H9 (cell line): ENCODE results near the gene TAF4B. TPM values are rescaled to one million over a fixed set of nuclear protein-coding genes. Genes with fewer than 3 reads are reported as not detected.

ENCODE experiments used
- DNase-seq: peaks from one replicate; pipeline ENCODE4 v3.0.0-alpha.2; 2017
- H2AFZ ChIP-seq: one replicate; pipeline ENCODE4 v1.6.1; 2013; ENCODE audit warnings: mild to moderate bottlenecking, low read length, control low read depth, moderate library complexity
- H2AK5ac ChIP-seq: 2 replicates; pipeline ENCODE4 v1.6.1; 2013; ENCODE audit warnings: low read length, control low read depth, mixed read lengths; ENCODE audit not compliant: insufficient read length
- H2BK120ac ChIP-seq: one replicate; pipeline ENCODE4 v1.6.1; 2013; ENCODE audit warnings: low read depth, mild to moderate bottlenecking, low read length, control low read depth, inconsistent platforms; ENCODE audit not compliant: poor library complexity, severe bottlenecking
- H2BK12ac ChIP-seq: 2 replicates; pipeline ENCODE4 v1.6.1; 2013; ENCODE audit warnings: low read length, control low read depth, mixed read lengths, low read depth; ENCODE audit not compliant: insufficient read length
- H2BK15ac ChIP-seq: 2 replicates; pipeline ENCODE4 v1.6.1; 2013; ENCODE audit warnings: low read depth, low read length, control low read depth
- H2BK20ac ChIP-seq: one replicate; pipeline ENCODE4 v1.6.1; 2013; ENCODE audit warnings: low read depth, mild to moderate bottlenecking, low read length, control low read depth, inconsistent platforms; ENCODE audit not compliant: poor library complexity, severe bottlenecking
- H2BK5ac ChIP-seq: 2 replicates; pipeline ENCODE4 v1.6.1; 2013; ENCODE audit warnings: low read length, control low read depth, mixed read lengths; ENCODE audit not compliant: insufficient read length
- H3K14ac ChIP-seq: 2 replicates; pipeline ENCODE4 v1.6.1; 2013; ENCODE audit warnings: low read length, control low read depth; ENCODE audit not compliant: insufficient read depth
- H3K18ac ChIP-seq: 2 replicates; pipeline ENCODE4 v1.6.1; 2013; ENCODE audit warnings: low read depth, mild to moderate bottlenecking, mixed read lengths, low read length, control low read depth; ENCODE audit not compliant: insufficient read length
- H3K23ac ChIP-seq: 2 replicates; pipeline ENCODE4 v1.6.1; 2013; ENCODE audit warnings: low read length, control low read depth, mixed read lengths, low read depth; ENCODE audit not compliant: insufficient read length
- H3K23me2 ChIP-seq: 2 replicates; pipeline ENCODE4 v1.6.1; 2013; ENCODE audit warnings: low read depth, mild to moderate bottlenecking, mixed read lengths, low read length, control low read depth; ENCODE audit not compliant: insufficient read length, poor library complexity, severe bottlenecking
- H3K27ac ChIP-seq: 2 replicates; pipeline ENCODE4 v1.5.1; 2013; ENCODE audit warnings: low read length, control low read depth, mixed read lengths, low read depth; ENCODE audit not compliant: insufficient read length
- H3K27me3 ChIP-seq: 2 replicates; pipeline ENCODE4 v1.6.1; 2013; ENCODE audit warnings: low read length, control low read depth, inconsistent platforms; ENCODE audit not compliant: insufficient read depth
- H3K4ac ChIP-seq: 2 replicates; pipeline ENCODE4 v1.6.1; 2013; ENCODE audit warnings: low read depth, mild to moderate bottlenecking, control low read depth, inconsistent platforms, low read length, moderate library complexity
- H3K4me1 ChIP-seq: 2 replicates; pipeline ENCODE4 v1.6.1; 2013; ENCODE audit warnings: low read length, control low read depth, inconsistent platforms; ENCODE audit not compliant: insufficient read depth
- H3K4me2 ChIP-seq: 2 replicates; pipeline ENCODE4 v1.6.1; 2013; ENCODE audit warnings: low read length, control low read depth, mixed read lengths; ENCODE audit not compliant: insufficient read length, insufficient read depth
- H3K56ac ChIP-seq: 2 replicates; pipeline ENCODE4 v1.6.1; 2013; ENCODE audit warnings: low read depth, mild to moderate bottlenecking, mixed read lengths, low read length, control low read depth; ENCODE audit not compliant: insufficient read length
- H3K79me1 ChIP-seq: 2 replicates; pipeline ENCODE4 v1.6.1; 2013; ENCODE audit warnings: low read depth, mild to moderate bottlenecking, moderate library complexity, low read length, control low read depth, inconsistent platforms; ENCODE audit not compliant: insufficient read depth, poor library complexity, severe bottlenecking
- H3K79me2 ChIP-seq: 2 replicates; pipeline ENCODE4 v1.6.1; 2013; ENCODE audit warnings: low read length, control low read depth, inconsistent platforms; ENCODE audit not compliant: insufficient read depth
- H3K9ac ChIP-seq: 2 replicates; pipeline ENCODE4 v1.6.1; 2013; ENCODE audit warnings: low read length, control low read depth, mixed read lengths; ENCODE audit not compliant: insufficient read length; ENCODE audit errors: extremely low read depth
- H3K9me3 ChIP-seq: one replicate; pipeline ENCODE4 v1.6.1; 2013; ENCODE audit warnings: low read depth, low read length, inconsistent platforms; ENCODE audit not compliant: control insufficient read depth
- H3T11ph ChIP-seq: one replicate; pipeline ENCODE4 v1.6.1; 2013; ENCODE audit warnings: mild to moderate bottlenecking, low read length, control low read depth, inconsistent platforms
- H4K20me1 ChIP-seq: one replicate; pipeline ENCODE4 v1.6.1; 2013; ENCODE audit not compliant: control insufficient read depth, insufficient read length, insufficient read depth
- H4K5ac ChIP-seq: 2 replicates; pipeline ENCODE4 v1.6.1; 2013; ENCODE audit warnings: low read depth, mild to moderate bottlenecking, mixed read lengths, low read length, control low read depth; ENCODE audit not compliant: insufficient read length
- H4K8ac ChIP-seq: replicated peaks from 2 replicates; pipeline ENCODE4 v1.6.1; 2013; ENCODE audit warnings: low read length, control low read depth, mixed read lengths, low read depth; ENCODE audit not compliant: insufficient read length
- H4K91ac ChIP-seq: 2 replicates; pipeline ENCODE4 v1.6.1; 2013; ENCODE audit warnings: low read depth, mild to moderate bottlenecking, moderate library complexity, mixed read lengths, low read length, control low read depth; ENCODE audit not compliant: insufficient read length
- H3K27ac Mint-ChIP-seq, 3 experiments: 2 replicates in 2 of 3; 3 replicates in 1 of 3; pipeline ENCODE4 v1.8.0; 2020 to 2021; ENCODE audit warnings: mixed read lengths in 3 of 3, mild to moderate bottlenecking in 1 of 3, moderate library complexity in 1 of 3
- H3K27me3 Mint-ChIP-seq: 2 replicates; pipeline ENCODE4 v1.8.0; 2021; ENCODE audit warnings: low read depth, mild to moderate bottlenecking, moderate library complexity, mixed read lengths
- H3K36me3 Mint-ChIP-seq, 3 experiments: 2 replicates in 2 of 3; 3 replicates in 1 of 3; pipeline ENCODE4 v1.8.0; 2020 to 2021; ENCODE audit warnings: low read depth in 3 of 3, mixed read lengths in 3 of 3; ENCODE audit not compliant: insufficient read depth in 1 of 3
- H3K4me1 Mint-ChIP-seq, 2 experiments: 2 replicates each; pipeline ENCODE4 v1.8.0; 2020; ENCODE audit warnings: mixed read lengths in 2 of 2
- H3K4me3 Mint-ChIP-seq, 2 experiments: 2 replicates in 1 of 2; 3 replicates in 1 of 2; pipeline ENCODE4 v1.8.0; 2020 to 2021; ENCODE audit warnings: mild to moderate bottlenecking in 2 of 2, mixed read lengths in 2 of 2, moderate library complexity in 1 of 2
- H3K9me3 Mint-ChIP-seq, 2 experiments: 2 replicates in 1 of 2; 3 replicates in 1 of 2; pipeline ENCODE4 v1.8.0; 2020; ENCODE audit warnings: mild to moderate bottlenecking in 2 of 2, mixed read lengths in 2 of 2, moderate library complexity in 1 of 2
- CTCF ChIP-seq: fragments of 200-600 bp; sonication (generic); conservative IDR thresholded peaks from 3 replicates; pipeline ENCODE4 v1.8.0; 2021; ENCODE audit warnings: antibody characterized with exemption, mild to moderate bottlenecking
- WGBS: extraction: QIAGEN DNeasy Blood & Tissue Kit; methylation state at CpG from one replicate; pipeline ENCODE4 v1.1.7; 2013; ENCODE audit warnings: missing lambda C conversion rate, low lambda C conversion rate, mixed read lengths; ENCODE audit not compliant: insufficient read length; ENCODE audit errors: extremely low coverage; 5-methylcytosine and 5-hydroxymethylcytosine counted together
- total RNA-seq: library from RNA; stranded (reverse); gene quantifications from 2 replicates; pipeline ENCODE4 v1.2.1, GENCODE V29; 2021

Gene TAF4B
- total RNA-seq, 1 experiment from 2014 or later, result 19.8 TPM

- Histone ChIP-seq H2BK20ac (no peak overlapping the region), H3K23me2 (no peaks in the 10 kb centered on the region), H3K27ac (no peak overlapping the region), H3K56ac (no peak overlapping the region), H4K91ac (no peak overlapping the region), H3K27me3 (no peaks in the 10 kb centered on the region), H2BK15ac (no peak overlapping the region), H3K4ac (no peak overlapping the region), H3K14ac (no peak overlapping the region), H4K5ac (no peak overlapping the region), H3K4me2 (no peak overlapping the region), H3K9me3 (no peaks in the 10 kb centered on the region), H3K9ac (no peak overlapping the region), H4K20me1 (no peaks in the 10 kb centered on the region), H3K79me2 (no peaks in the 10 kb centered on the region), H3K18ac (no peak overlapping the region), H3K4me1 (no peaks in the 10 kb centered on the region), H2AK5ac (no peak overlapping the region), H3K79me1 (no peaks in the 10 kb centered on the region), H2BK5ac (no peak overlapping the region), H3K23ac (no peak overlapping the region), H4K8ac (no peak overlapping the region), H3T11ph (no peak overlapping the region), H2BK120ac (no peak overlapping the region), H2BK12ac (no peak overlapping the region), H2AFZ (no peak overlapping the region)
- Mint-ChIP-seq H3K27me3 (no peaks in the 10 kb centered on the region), H3K9me3 (no peaks in the 10 kb centered on the region), H3K36me3 (peaks cover 14 to 26% (median 25%) of the 10 kb centered on the region in 3 experiments), H3K4me1 (no peaks in the 10 kb centered on the region), H3K4me3 (no peak overlapping the region), H3K27ac (no peak overlapping the region)
- WGBS, result no CpG with 5 or more reads among the region's 2 CpGs
- TF ChIP-seq CTCF, result no peak
- DNase-seq, result no peak
Measured at GRCh38 chr18:26325771-26326170, 99.5 kb downstream of the TAF4B start.
